ENCODE results near the gene MRPL55.

MRPL55 gene

GRCh38 chr1:228147151-228147693, 38.1 kb upstream of the MRPL55 start:
- Histone ChIP-seq H3K27ac (ENCODE audit: low read length) (no peak overlapping the region), H3K27me3 (ENCODE audit: control insufficient read depth in 1 of 2, insufficient read depth in 2 of 2, low read length in 2 of 2) (no peaks in the 10 kb centered on the region), H3K9me3 (ENCODE audit: control insufficient read depth in 2 of 2, low read length in 2 of 2) (no peaks in the 10 kb centered on the region), H3K9ac (ENCODE audit: low read length in 2 of 2) (no peak overlapping the region), H3K4me3 (ENCODE audit: low read length in 2 of 2) (no peak overlapping the region), H3K36me3 (ENCODE audit: control insufficient read depth in 2 of 2, insufficient read depth in 2 of 2, low read length in 2 of 2) (peaks cover 0 to 13% of the 10 kb centered on the region in 2 donors), H3K4me1 (ENCODE audit: control insufficient read depth, insufficient read depth, low read length) (peaks cover 53% of the 10 kb centered on the region)

DNA sequence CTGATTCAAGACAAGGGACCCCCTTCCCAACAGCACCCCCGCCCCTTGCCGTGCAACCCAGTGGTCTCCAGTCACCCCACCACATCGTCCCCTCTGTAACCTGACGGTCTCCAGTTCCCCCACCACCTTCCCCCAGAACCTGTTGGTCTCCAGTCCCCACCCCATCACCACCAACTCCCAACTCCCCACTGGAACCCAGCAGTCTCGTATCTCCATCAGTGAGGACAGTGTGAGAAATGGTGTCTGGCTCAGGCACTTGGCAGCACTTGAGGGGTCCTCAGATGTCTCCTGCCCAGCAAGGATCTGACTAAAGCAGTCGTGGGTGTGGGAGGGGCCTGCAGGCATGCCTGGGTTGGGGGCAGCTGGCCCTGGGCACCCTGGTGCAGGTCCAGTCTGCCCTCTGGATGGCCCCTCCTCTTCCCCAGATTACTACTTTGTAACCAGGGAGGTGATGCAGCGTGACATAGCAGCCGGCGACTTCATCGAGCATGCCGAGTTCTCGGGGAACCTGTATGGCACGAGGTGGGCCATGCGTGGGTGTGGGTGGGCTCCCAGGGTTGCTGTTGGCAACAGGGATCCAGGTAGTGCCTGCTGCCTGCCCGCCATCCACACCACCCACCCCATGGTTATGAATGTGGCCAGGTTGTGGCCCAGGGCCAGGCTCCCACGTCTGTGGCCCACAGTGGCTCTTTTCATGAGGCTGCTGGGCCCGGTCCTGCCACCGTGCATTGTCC, 37.5 kb upstream of the MRPL55 start:
- no peak overlapping the region for H3K27ac ChIP-seq (ENCODE audit: low read length)
- peaks cover 0 to 14% of the 10 kb centered on the region in 2 donors for H3K36me3 ChIP-seq (ENCODE audit: control insufficient read depth in 2 of 2, insufficient read depth in 2 of 2, low read length in 2 of 2)
- H3K4me3 ChIP-seq (ENCODE audit: low read length in 2 of 2), result no peak overlapping the region
- H3K27me3 ChIP-seq (ENCODE audit: control insufficient read depth in 1 of 2, insufficient read depth in 2 of 2, low read length in 2 of 2), result no peaks in the 10 kb centered on the region
- no peak overlapping the region for H3K9ac ChIP-seq (ENCODE audit: low read length in 2 of 2)
- peaks cover 54% of the 10 kb centered on the region for H3K4me1 ChIP-seq (ENCODE audit: control insufficient read depth, insufficient read depth, low read length)
- H3K9me3 ChIP-seq (ENCODE audit: control insufficient read depth in 2 of 2, low read length in 2 of 2), result no peaks in the 10 kb centered on the region

DNA sequence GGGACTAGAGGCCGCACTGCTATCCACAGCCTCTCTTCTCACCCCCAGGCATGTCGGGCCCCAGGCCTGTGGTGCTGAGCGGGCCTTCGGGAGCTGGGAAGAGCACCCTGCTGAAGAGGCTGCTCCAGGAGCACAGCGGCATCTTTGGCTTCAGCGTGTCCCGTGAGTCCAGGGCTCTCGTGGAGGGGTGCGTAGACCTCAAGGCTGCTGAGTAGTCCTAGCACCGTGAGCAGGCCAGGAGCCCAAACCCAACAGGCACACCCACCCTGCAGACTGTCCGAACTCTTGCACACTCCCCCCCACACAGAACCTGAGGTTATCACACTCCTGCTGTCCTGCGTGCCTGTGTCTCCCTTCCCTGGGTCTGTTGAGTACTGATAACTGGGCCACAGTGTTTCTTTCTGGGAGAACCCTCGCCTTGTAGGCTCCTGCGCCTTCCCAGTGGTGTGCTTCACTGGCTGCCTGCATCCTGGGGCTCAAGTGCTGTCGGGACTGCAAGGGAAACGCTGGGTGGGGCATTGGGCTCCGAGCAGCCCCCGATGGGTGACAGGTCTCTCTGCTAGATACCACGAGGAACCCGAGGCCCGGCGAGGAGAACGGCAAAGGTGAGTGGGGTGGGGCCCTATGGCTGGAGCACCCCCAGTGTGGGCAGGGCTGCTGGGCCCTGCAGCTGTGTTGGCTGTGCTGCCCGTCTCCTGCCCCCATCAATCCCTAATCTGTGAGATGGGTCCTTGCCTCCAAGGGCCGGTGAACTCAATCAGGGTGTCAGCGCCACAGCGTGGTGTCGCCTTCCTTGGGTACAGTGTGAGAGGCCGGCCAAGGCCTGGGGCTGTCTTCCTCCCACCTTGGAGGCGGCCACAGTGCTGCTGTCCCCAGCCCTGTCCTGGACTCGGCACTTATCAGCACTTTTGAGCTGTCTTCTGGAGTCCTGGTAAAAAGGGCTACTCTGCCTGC, 36.6 kb upstream of the MRPL55 start:
- Histone ChIP-seq H3K4me1 (ENCODE audit: control insufficient read depth, insufficient read depth, low read length) (peaks cover 54% of the 10 kb centered on the region), H3K27ac (ENCODE audit: low read length) (no peak overlapping the region), H3K27me3 (ENCODE audit: control insufficient read depth in 1 of 2, insufficient read depth in 2 of 2, low read length in 2 of 2) (no peaks in the 10 kb centered on the region), H3K36me3 (ENCODE audit: control insufficient read depth in 2 of 2, insufficient read depth in 2 of 2, low read length in 2 of 2) (peaks cover 0 to 14% of the 10 kb centered on the region in 2 donors), H3K9ac (ENCODE audit: low read length in 2 of 2) (peak overlapping the region in 1 of 2 donors; percentile 5), H3K4me3 (ENCODE audit: low read length in 2 of 2) (no peak overlapping the region), H3K9me3 (ENCODE audit: control insufficient read depth in 2 of 2, low read length in 2 of 2) (no peaks in the 10 kb centered on the region)

DNA sequence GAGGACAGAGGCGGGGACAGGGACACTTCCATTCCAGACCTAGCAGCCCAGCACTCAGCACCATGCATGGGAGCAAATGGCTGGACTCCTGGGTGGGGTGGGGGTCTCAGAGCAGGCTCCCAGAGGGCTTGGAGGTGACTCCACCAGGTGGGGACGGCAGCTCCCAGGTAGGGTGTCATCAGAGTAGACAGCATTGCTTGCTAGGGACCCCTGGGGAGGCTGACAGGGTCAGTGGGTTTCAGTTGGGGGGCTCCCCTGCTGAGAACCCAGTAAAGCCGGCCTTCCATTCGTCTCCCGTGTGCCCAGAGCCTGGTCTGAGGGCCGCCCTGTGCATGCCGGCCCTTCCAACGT, 35.9 kb upstream of the MRPL55 start:
- no peaks in the 10 kb centered on the region for H3K27me3 ChIP-seq (ENCODE audit: control insufficient read depth in 1 of 2, insufficient read depth in 2 of 2, low read length in 2 of 2)
- H3K4me3 ChIP-seq (ENCODE audit: low read length in 2 of 2), result no peak overlapping the region
- H3K9ac ChIP-seq (ENCODE audit: low read length in 2 of 2), result no peak overlapping the region
- H3K9me3 ChIP-seq (ENCODE audit: control insufficient read depth in 2 of 2, low read length in 2 of 2), result no peaks in the 10 kb centered on the region
- peaks cover 50% of the 10 kb centered on the region for H3K4me1 ChIP-seq (ENCODE audit: control insufficient read depth, insufficient read depth, low read length)
- no peak overlapping the region for H3K27ac ChIP-seq (ENCODE audit: low read length)
- H3K36me3 ChIP-seq (ENCODE audit: control insufficient read depth in 2 of 2, insufficient read depth in 2 of 2, low read length in 2 of 2), result peaks cover 0 to 14% of the 10 kb centered on the region in 2 donors

DNA sequence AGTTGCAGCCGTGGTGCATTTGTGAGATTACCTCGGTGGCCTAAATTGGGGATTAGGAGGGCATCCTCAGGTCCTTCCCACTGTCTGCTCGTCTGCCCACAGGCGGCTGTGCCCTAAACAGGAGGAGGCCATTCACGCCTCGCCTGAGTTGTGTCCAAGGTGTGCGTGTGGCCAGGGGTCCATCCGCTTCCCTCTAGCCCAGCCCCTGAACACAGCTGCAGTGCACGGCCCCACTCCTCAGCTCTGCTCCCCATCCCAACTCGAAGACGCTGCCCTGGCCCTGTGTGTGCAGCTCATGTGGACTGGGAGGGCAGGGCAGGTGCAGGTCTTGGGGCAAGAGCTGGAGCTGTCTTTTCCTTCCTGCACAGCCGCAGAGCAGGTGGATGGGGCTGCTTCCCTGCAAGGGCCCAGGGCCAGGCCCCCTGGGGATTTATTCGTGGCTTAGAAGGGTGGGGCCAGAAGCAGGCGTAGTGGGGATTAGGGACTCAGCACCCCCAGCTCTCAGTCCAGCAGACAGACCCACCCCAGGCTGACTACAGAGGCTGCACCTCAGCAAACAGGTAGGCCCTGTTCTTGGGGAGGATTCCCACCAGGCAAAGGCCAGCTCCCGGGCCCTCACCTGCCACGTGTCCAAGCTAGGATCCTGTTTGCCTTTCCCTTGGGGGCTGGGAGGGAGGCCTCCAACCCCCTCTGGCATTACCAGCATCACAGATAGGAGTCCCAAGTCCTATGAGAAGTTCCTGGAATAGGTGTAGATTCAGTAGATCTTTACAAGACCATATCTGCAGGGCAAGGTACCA, 35.3 kb upstream of the MRPL55 start:
- no peak overlapping the region for H3K4me3 ChIP-seq (ENCODE audit: low read length in 2 of 2)
- H3K27ac ChIP-seq (ENCODE audit: low read length), result no peak overlapping the region
- no peak overlapping the region for H3K9ac ChIP-seq (ENCODE audit: low read length in 2 of 2)
- H3K27me3 ChIP-seq (ENCODE audit: control insufficient read depth in 1 of 2, insufficient read depth in 2 of 2, low read length in 2 of 2), result no peaks in the 10 kb centered on the region
- H3K36me3 ChIP-seq (ENCODE audit: control insufficient read depth in 2 of 2, insufficient read depth in 2 of 2, low read length in 2 of 2), result peaks cover 0 to 14% of the 10 kb centered on the region in 2 donors
- no peaks in the 10 kb centered on the region for H3K9me3 ChIP-seq (ENCODE audit: control insufficient read depth in 2 of 2, low read length in 2 of 2)
- peaks cover 44% of the 10 kb centered on the region for H3K4me1 ChIP-seq (ENCODE audit: control insufficient read depth, insufficient read depth, low read length)

GRCh38 chr1:228143480-228144192, 34.5 kb upstream of the MRPL55 start:
- H3K36me3 ChIP-seq (ENCODE audit: control insufficient read depth in 2 of 2, insufficient read depth in 2 of 2, low read length in 2 of 2), result peaks cover 0 to 14% of the 10 kb centered on the region in 2 donors
- H3K9ac ChIP-seq (ENCODE audit: low read length in 2 of 2), result no peak overlapping the region
- H3K4me3 ChIP-seq (ENCODE audit: low read length in 2 of 2), result no peak overlapping the region
- H3K27ac ChIP-seq (ENCODE audit: low read length), result no peak overlapping the region
- peaks cover 39% of the 10 kb centered on the region for H3K4me1 ChIP-seq (ENCODE audit: control insufficient read depth, insufficient read depth, low read length)
- H3K9me3 ChIP-seq (ENCODE audit: control insufficient read depth in 2 of 2, low read length in 2 of 2), result no peaks in the 10 kb centered on the region
- H3K27me3 ChIP-seq (ENCODE audit: control insufficient read depth in 1 of 2, insufficient read depth in 2 of 2, low read length in 2 of 2), result no peaks in the 10 kb centered on the region

- H3K9ac ChIP-seq (ENCODE audit: low read length in 2 of 2), result no peak overlapping the region
- peaks cover 0 to 14% of the 10 kb centered on the region in 2 donors for H3K36me3 ChIP-seq (ENCODE audit: control insufficient read depth in 2 of 2, insufficient read depth in 2 of 2, low read length in 2 of 2)
- no peaks in the 10 kb centered on the region for H3K27me3 ChIP-seq (ENCODE audit: control insufficient read depth in 1 of 2, insufficient read depth in 2 of 2, low read length in 2 of 2)
- no peak overlapping the region for H3K4me3 ChIP-seq (ENCODE audit: low read length in 2 of 2)
- H3K27ac ChIP-seq (ENCODE audit: low read length), result no peak overlapping the region
- H3K9me3 ChIP-seq (ENCODE audit: control insufficient read depth in 2 of 2, low read length in 2 of 2), result no peaks in the 10 kb centered on the region
- H3K4me1 ChIP-seq (ENCODE audit: control insufficient read depth, insufficient read depth, low read length), result peaks cover 36% of the 10 kb centered on the region
Measured at GRCh38 chr1:228142701-228143136, 33.6 kb upstream of the MRPL55 start.

DNA sequence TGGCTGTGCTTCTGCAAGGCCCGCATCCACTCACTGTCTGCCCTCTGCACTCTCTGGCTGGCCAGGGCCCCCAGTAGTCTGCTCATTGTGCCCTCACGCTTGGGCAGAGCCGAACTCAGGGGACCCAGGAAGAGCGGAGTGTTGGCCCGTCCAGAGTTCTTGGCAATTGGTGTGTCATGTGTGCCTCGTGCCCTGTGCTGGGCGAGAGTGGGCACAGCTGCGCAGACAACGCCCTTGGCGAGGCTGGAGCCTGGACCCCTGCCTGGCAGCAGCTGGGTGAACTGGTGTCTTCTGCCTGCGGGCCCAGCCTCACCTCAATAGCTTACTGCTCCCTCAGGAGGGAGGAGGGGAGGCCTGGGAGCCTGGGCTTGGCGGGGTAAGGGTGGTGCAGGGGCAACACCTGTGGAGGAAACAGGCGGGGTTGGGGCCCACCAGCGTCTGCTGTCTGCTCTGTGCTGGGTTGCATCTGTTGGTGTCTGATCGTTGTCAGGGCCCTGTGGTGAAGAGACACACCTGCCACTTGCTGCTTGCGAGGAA, 33.1 kb upstream of the MRPL55 start:
- Histone ChIP-seq H3K27me3 (ENCODE audit: control insufficient read depth in 1 of 2, insufficient read depth in 2 of 2, low read length in 2 of 2) (no peaks in the 10 kb centered on the region), H3K36me3 (ENCODE audit: control insufficient read depth in 2 of 2, insufficient read depth in 2 of 2, low read length in 2 of 2) (peaks cover 0 to 12% of the 10 kb centered on the region in 2 donors), H3K4me1 (ENCODE audit: control insufficient read depth, insufficient read depth, low read length) (peaks cover 36% of the 10 kb centered on the region), H3K9me3 (ENCODE audit: control insufficient read depth in 2 of 2, low read length in 2 of 2) (no peaks in the 10 kb centered on the region), H3K9ac (ENCODE audit: low read length in 2 of 2) (no peak overlapping the region), H3K4me3 (ENCODE audit: low read length in 2 of 2) (peak overlapping the region in 1 of 2 donors; percentile 95), H3K27ac (ENCODE audit: low read length) (peak overlapping the region; percentile 93)

DNA sequence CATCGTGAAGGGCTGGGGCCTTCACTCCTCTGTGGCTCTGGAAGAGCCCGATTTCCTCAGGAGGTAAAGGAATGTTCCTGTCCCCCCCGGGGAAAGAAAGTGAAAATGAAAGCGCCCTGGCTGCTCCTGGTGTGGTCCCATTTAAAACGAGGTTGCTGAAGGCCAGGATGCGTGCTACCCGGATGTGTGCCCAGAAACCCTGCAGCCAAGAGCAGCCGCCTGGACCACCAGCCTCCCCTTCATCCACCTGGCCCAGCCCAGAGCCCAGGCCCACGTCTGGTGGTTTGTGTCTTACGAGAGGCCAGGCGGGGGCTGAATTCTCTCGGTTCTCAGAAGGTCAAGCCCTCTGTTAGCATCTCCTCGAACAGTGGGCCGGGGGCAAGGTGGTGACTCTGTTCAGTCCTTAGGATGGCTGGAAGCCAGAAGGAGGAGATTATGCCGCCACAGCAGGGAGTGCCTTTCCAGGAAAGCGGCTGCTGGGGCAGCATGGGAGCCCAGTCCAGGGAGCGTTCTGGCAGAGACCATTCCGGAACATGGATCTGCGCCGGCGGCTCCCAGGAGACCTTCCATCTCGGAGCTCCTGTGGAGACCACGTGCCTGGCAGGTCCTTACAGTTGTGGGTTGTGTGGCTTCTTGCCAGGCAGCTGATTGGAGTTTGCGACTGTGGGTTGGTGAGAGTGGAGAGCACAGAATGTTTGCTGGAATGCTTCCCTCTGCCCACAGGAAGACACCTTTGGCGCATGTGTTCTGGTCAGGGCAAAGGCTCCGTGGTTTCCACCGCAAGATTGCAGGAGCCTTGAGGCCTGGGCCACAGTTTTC, 32.3 kb upstream of the MRPL55 start:
- Histone ChIP-seq H3K27ac (ENCODE audit: low read length) (peak overlapping the region; percentile 93), H3K27me3 (ENCODE audit: control insufficient read depth in 1 of 2, insufficient read depth in 2 of 2, low read length in 2 of 2) (no peaks in the 10 kb centered on the region), H3K9ac (ENCODE audit: low read length in 2 of 2) (peak overlapping the region; percentile 84 to 93), H3K4me1 (ENCODE audit: control insufficient read depth, insufficient read depth, low read length) (peaks cover 36% of the 10 kb centered on the region), H3K4me3 (ENCODE audit: low read length in 2 of 2) (peak overlapping the region; percentile 76 to 95), H3K9me3 (ENCODE audit: control insufficient read depth in 2 of 2, low read length in 2 of 2) (no peaks in the 10 kb centered on the region), H3K36me3 (ENCODE audit: control insufficient read depth in 2 of 2, insufficient read depth in 2 of 2, low read length in 2 of 2) (peaks cover 0 to 8% of the 10 kb centered on the region in 2 donors)
